GM18907 (cell line): ENCODE measurements around the gene CEP83.
A peak's percentile ranks its signal among the peaks of the same experiment; 100 is the strongest.
"Not testable (repeated sequence)": the region's sequence is repeated elsewhere in the genome, so short reads cannot be mapped to it uniquely, and the experiment has no call there.

Source experiments
- ATAC-seq: cut with Tn5 transposase; IDR thresholded peaks from one replicate; pipeline ENCODE4 v1.9.1; 2021; ENCODE audit warnings: mild to moderate bottlenecking, moderate library complexity; ENCODE audit not compliant: unreplicated experiment

The CEP83 gene

GRCh38 chr12:94435511-94435927 is 24.1 kb downstream of the CEP83 start:
- peak; percentile 57 for ATAC-seq

GRCh38 chr12:94434171-94434570 is 25.5 kb downstream of the CEP83 start:
- ATAC-seq: no peak

GRCh38 chr12:94433744-94434143 is 25.9 kb downstream of the CEP83 start:
- no peak for ATAC-seq

GRCh38 chr12:94430304-94430703 is 29.4 kb downstream of the CEP83 start:
- no peak for ATAC-seq

GRCh38 chr12:94429633-94430032 is 30.0 kb downstream of the CEP83 start:
- ATAC-seq: no peak

GRCh38 chr12:94429191-94429590 is 30.5 kb downstream of the CEP83 start:
- no peak for ATAC-seq

GRCh38 chr12:94427501-94428381 is 31.9 kb downstream of the CEP83 start:
- no peak for ATAC-seq

- no peak for ATAC-seq
Observed at GRCh38 chr12:94426049-94426448, 33.6 kb downstream of the CEP83 start.

GRCh38 chr12:94424830-94425229 is 34.8 kb downstream of the CEP83 start:
- not testable (repeated sequence) for ATAC-seq

- no peak for ATAC-seq
Observed at GRCh38 chr12:94421868-94422740, 37.6 kb downstream of the CEP83 start.

GRCh38 chr12:94418517-94418916 is 41.1 kb downstream of the CEP83 start:
- ATAC-seq: no peak

- ATAC-seq: no peak
Observed at GRCh38 chr12:94416613-94417012, 43.1 kb downstream of the CEP83 start.

GRCh38 chr12:94415066-94415465 is 44.6 kb downstream of the CEP83 start:
- no peak for ATAC-seq

- ATAC-seq: peak; percentile 87
Observed at GRCh38 chr12:94405413-94406116, 54.1 kb downstream of the CEP83 start.

- ATAC-seq: no peak
Observed at GRCh38 chr12:94404854-94405253, 54.8 kb downstream of the CEP83 start.

- ATAC-seq: no peak
Observed at GRCh38 chr12:94401326-94401725, 58.3 kb downstream of the CEP83 start.

- ATAC-seq: not testable (repeated sequence)
Observed at GRCh38 chr12:94398685-94399084, 61.0 kb downstream of the CEP83 start.

- no peak for ATAC-seq
Observed at GRCh38 chr12:94397401-94397800, 62.3 kb downstream of the CEP83 start.

GRCh38 chr12:94396014-94396413 is 63.7 kb downstream of the CEP83 start:
- ATAC-seq: not testable (repeated sequence)

- no peak for ATAC-seq
Observed at GRCh38 chr12:94390130-94390485, 69.6 kb downstream of the CEP83 start.

GRCh38 chr12:94389482-94390129 is 70.1 kb downstream of the CEP83 start:
- ATAC-seq: not testable (repeated sequence)
